ENCODE data around the gene RASL10A. TPM values are rescaled to one million over a fixed set of nuclear protein-coding genes. Genes with fewer than 3 reads are reported as not detected.

Gene RASL10A
- total and polyA plus RNA-seq, 10 donors = 0.54 to 6.1 (median 2.3) TPM

DNA sequence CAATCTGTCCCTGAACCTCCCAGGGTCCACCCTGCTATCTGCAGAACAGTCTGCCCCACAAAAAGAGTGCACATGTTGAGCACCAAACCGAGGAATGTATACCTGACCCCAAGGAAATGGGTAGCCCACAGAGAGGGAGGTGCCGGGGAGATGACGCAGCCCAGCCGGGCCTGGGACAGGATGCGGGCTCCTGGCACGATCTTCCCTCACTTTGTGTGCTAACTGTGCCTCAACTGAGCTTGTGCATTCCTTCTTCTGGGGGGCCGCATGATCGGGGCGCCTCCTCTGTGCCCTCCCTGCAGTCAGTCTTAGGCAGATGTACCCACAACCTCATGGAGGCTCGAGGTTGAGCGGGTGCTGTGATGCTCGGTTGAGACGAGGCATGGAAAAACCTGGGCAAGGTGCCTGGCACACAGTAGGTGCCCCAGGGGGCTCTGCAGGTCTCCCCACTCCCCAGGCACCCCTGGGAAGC, 6.7 kb downstream of the RASL10A start:
- Histone ChIP-seq H3K27me3 (replicated peaks in 1 of 7) (peaks cover 0 to 73% (median 32%) of the 10 kb centered on the region in 7 donors), H3K9me3 (no peaks in the 10 kb centered on the region), H3K4me3 (peak overlapping the region in 6 of 8 donors; percentile 6 to 89 (median 72)), H3K36me3 (peaks cover 0 to 10% (median 0%) of the 10 kb centered on the region in 6 donors), H3K4me1 (peaks cover 26 to 90% (median 67%) of the 10 kb centered on the region in 6 donors), H3K27ac (peak overlapping the region in 7 of 8 donors; percentile 22 to 89 (median 82))
- TF ChIP-seq, protein P1, sequence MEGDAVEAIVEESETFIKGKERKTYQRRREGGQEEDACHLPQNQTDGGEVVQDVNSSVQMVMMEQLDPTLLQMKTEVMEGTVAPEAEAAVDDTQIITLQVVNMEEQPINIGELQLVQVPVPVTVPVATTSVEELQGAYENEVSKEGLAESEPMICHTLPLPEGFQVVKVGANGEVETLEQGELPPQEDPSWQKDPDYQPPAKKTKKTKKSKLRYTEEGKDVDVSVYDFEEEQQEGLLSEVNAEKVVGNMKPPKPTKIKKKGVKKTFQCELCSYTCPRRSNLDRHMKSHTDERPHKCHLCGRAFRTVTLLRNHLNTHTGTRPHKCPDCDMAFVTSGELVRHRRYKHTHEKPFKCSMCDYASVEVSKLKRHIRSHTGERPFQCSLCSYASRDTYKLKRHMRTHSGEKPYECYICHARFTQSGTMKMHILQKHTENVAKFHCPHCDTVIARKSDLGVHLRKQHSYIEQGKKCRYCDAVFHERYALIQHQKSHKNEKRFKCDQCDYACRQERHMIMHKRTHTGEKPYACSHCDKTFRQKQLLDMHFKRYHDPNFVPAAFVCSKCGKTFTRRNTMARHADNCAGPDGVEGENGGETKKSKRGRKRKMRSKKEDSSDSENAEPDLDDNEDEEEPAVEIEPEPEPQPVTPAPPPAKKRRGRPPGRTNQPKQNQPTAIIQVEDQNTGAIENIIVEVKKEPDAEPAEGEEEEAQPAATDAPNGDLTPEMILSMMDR (IDR thresholded peaks at IDR 0.05 in 8 of 11, conservative IDR thresholded peaks at IDR 0.05 in 3 of 11) = no peak
- TF ChIP-seq POLR2AphosphoS5 (IDR thresholded peaks at IDR 0.05) (no peak), POLR2A (IDR thresholded peaks at IDR 0.05) (no peak)
- WGBS, 5 donors = 38 to 88% (median 50%) methylated on average over 5 to 13 of the region's 13 CpGs
- DNase-seq = no peak
- intact Hi-C loops (cut with DNase I; ENCODE audit: low total_unique reads) = no loop called here

DNA sequence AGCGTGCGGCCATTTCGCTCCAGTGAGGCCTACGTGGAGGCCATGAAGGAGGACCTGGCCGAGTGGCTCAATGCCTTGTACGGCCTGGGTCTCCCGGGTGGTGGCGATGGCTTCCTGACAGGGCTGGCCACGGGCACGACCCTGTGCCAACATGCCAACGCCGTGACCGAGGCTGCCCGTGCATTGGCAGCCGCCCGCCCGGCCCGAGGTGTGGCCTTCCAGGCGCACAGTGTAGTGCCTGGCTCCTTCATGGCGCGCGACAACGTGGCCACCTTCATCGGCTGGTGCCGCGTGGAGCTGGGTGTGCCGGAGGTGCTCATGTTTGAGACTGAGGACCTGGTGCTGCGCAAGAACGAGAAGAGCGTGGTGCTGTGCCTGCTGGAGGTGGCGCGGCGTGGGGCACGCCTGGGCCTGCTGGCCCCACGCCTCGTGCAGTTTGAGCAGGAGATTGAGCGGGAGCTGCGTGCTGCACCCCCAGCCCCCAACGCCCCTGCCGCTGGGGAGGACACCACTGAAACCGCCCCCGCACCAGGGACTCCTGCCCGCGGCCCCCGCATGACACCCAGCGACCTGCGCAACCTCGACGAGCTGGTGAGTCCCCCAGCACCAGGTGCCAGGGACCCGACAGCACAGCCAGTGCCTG, 7.2 kb downstream of the RASL10A start:
- H3K4me1 ChIP-seq = peaks cover 26 to 89% (median 65%) of the 10 kb centered on the region in 6 donors
- H3K9me3 ChIP-seq = no peaks in the 10 kb centered on the region
- peak overlapping the region in 6 of 8 donors; percentile 6 to 89 (median 72) for H3K4me3 ChIP-seq
- TF ChIP-seq POLR2A (IDR thresholded peaks at IDR 0.05) (no peak), POLR2AphosphoS5 (IDR thresholded peaks at IDR 0.05) (no peak)
- TF ChIP-seq, protein P1 (IDR thresholded peaks at IDR 0.05 in 8 of 11, conservative IDR thresholded peaks at IDR 0.05 in 3 of 11) = no peak
- H3K36me3 ChIP-seq = peaks cover 0 to 10% (median 0%) of the 10 kb centered on the region in 6 donors
- intact Hi-C loops (cut with DNase I; ENCODE audit: low total_unique reads) = no loop called here
- 59 to 87% (median 80%) methylated on average over 4 to 50 of the region's 50 CpGs for WGBS, 5 donors
- DNase-seq = no peak
- peaks cover 0 to 67% (median 26%) of the 10 kb centered on the region in 7 donors for H3K27me3 ChIP-seq (replicated peaks in 1 of 7)
- H3K27ac ChIP-seq = peak overlapping the region in 6 of 8 donors; percentile 5 to 89 (median 82)

DNA sequence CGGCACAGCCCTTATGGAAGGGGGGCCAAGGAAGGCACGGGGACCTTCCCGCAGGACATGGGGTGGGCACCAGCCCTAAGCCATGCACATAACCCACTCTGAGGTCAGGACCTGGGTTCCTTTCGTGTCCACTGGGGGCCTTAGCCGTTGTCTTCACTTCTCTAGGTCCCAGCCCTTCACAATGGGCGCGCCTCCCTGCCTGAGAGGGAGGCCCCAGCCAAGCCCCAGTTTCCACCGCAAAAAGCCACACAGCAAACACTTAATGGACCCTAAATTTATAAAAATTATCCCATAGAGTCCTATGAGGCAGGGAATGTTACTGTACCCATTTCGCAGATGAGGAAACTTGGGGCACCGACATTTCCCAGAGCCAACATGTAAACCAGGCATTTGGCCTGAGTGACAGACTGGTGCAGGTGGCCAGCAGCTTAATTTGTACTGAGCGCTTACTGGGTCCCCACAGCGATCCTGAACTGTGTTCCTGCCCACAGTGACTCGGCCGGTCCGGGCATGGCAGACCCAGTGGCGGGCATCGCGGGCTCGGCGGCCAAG, 7.8 kb downstream of the RASL10A start:
- no peak for DNase-seq
- H3K4me1 ChIP-seq = peaks cover 26 to 89% (median 68%) of the 10 kb centered on the region in 6 donors
- peak overlapping the region; percentile 51 to 89 (median 77) for H3K27ac ChIP-seq
- intact Hi-C loops (cut with DNase I; ENCODE audit: low total_unique reads) = no loop called here
- peaks cover 0 to 10% (median 0%) of the 10 kb centered on the region in 6 donors for H3K36me3 ChIP-seq
- WGBS, 5 donors = 68 to 82% (median 76%) methylated on average over 16 to 20 of the region's 20 CpGs
- H3K4me3 ChIP-seq = peak overlapping the region; percentile 60 to 89 (median 72)
- TF ChIP-seq, protein P1 (IDR thresholded peaks at IDR 0.05 in 8 of 11, conservative IDR thresholded peaks at IDR 0.05 in 3 of 11) = no peak
- no peak for TF ChIP-seq POLR2A (IDR thresholded peaks at IDR 0.05)
- TF ChIP-seq POLR2AphosphoS5 (IDR thresholded peaks at IDR 0.05) = no peak
- H3K9me3 ChIP-seq = no peaks in the 10 kb centered on the region
- peaks cover 0 to 61% (median 22%) of the 10 kb centered on the region in 7 donors for H3K27me3 ChIP-seq (replicated peaks in 1 of 7)

Data from spleen (tissue), 11 donors.